OCI-LY3 (cell line): Measurements from ENCODE around the gene ZNF672.

ENCODE experiments used
- CTCF ChIP-seq: fragments of 200-600, 300-600 bp; sonication (generic); IDR thresholded peaks from 2 replicates; pipeline ENCODE4 v1.5.1; 2014; ENCODE audit warnings: antibody characterized with exemption, low read length, low read depth
- EZH2phosphoT487 ChIP-seq: fragments of 200-600 bp; shearing (Covaris generic); IDR thresholded peaks from 2 replicates; pipeline ENCODE4 v1.6.1; 2018; ENCODE audit warnings: antibody characterized with exemption, mixed run types, low read depth

GRCh38 chr1:248800459-248800858 lies 37.6 kb upstream of the ZNF672 start:
- TF ChIP-seq CTCF (no peak), EZH2phosphoT487 (no peak)
